ENCODE results near the gene ZBTB21. TPM values are rescaled to one million over a fixed set of nuclear protein-coding genes. Genes with fewer than 3 reads are reported as not detected.

The ZBTB21 gene
- total RNA-seq, 1 experiment from 2014 or later: 17.9 TPM

DNA sequence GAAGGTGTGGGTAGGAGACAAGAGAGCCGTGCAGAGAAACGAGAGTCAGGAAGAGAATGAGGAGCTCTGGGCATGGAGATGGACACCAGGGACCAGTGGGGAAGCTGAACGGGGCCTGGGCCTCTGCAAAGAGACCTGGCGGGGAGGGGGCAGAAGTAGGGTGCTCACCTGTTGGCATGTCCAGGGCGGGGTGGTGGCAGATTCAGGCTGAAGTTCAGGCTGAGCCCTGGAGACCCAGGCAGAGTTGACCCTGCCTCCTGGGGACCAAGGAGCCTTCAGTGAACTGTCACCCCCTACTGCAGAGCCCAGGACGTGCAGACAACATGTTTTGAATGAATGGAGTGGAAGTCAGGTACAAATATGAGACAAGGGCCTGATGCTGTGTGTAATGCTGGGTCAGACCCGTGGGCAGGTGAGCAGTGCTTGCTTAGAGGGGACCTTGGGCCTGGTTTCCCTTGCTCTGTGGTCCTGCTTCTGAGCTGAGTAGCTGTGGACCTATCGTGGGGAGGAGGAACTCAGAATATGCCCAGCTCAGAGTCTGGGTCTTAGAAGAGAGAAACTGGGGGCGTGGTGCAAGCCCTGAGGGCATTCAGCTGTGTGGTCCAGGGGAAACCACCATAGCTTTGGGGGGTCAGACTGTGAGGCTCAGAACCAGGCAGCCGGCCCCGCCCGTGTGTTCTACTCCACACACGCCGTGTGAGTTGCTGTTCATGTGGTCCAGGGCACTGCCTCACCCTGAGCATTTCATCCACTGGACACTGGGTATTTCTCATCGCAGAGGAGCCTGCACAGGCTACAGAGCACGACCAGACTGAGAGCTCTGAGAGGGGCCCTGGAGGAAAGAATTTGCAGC is 39.6 kb upstream of the ZBTB21 start:
- intact Hi-C loops (cut with micrococcal nuclease; ENCODE audit: unreplicated experiment) (no loop called here), in situ Hi-C loops (cut with HindIII; ENCODE audit: low pct_unique_long_range_greater_than_20kb, low sequenced_read_pairs) (no loop called here)
- Histone ChIP-seq H3K36me3 (ENCODE audit: control insufficient read depth, insufficient read depth, low read length) (no peaks in the 10 kb centered on the region), H3K27me3 (ENCODE audit: control insufficient read depth, insufficient read depth, low read length) (no peaks in the 10 kb centered on the region), H3K4me3 (ENCODE audit: low read depth in 2 of 2, low read length in 2 of 2) (no peak overlapping the region), H3K4me1 (ENCODE audit: control insufficient read depth, insufficient read depth, low read length) (no peaks in the 10 kb centered on the region), H3K27ac (ENCODE audit: low read length) (no peak overlapping the region), H3K9me3 (ENCODE audit: control insufficient read depth, insufficient read depth, low read depth, low read length) (no peaks in the 10 kb centered on the region)
- TF ChIP-seq REST (IDR thresholded peaks at IDR 0.05; ENCODE audit: insufficient read depth in 1 of 2, low read depth in 2 of 2, low read length in 1 of 2) (no peak), TCF7L2 (IDR thresholded peaks at IDR 0.05; ENCODE audit: low read depth, low read length) (no peak), POLR2AphosphoS5 (IDR thresholded peaks at IDR 0.05; ENCODE audit: low read depth, low read length) (no peak), SIN3A (IDR thresholded peaks at IDR 0.05; ENCODE audit: borderline replicate concordance, insufficient read depth, low read depth, low read length) (no peak)
- TF ChIP-seq, protein P1, sequence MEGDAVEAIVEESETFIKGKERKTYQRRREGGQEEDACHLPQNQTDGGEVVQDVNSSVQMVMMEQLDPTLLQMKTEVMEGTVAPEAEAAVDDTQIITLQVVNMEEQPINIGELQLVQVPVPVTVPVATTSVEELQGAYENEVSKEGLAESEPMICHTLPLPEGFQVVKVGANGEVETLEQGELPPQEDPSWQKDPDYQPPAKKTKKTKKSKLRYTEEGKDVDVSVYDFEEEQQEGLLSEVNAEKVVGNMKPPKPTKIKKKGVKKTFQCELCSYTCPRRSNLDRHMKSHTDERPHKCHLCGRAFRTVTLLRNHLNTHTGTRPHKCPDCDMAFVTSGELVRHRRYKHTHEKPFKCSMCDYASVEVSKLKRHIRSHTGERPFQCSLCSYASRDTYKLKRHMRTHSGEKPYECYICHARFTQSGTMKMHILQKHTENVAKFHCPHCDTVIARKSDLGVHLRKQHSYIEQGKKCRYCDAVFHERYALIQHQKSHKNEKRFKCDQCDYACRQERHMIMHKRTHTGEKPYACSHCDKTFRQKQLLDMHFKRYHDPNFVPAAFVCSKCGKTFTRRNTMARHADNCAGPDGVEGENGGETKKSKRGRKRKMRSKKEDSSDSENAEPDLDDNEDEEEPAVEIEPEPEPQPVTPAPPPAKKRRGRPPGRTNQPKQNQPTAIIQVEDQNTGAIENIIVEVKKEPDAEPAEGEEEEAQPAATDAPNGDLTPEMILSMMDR (IDR thresholded peaks at IDR 0.05): no peak
- BruUV-seq (replicated peaks): no TSS peak
- ChIA-PET POLR2A (no interaction called here), CTCF (no interaction called here)
- DNase-seq (ENCODE audit: low read depth, low spot score) (no peak), ATAC-seq (no peak)

DNA sequence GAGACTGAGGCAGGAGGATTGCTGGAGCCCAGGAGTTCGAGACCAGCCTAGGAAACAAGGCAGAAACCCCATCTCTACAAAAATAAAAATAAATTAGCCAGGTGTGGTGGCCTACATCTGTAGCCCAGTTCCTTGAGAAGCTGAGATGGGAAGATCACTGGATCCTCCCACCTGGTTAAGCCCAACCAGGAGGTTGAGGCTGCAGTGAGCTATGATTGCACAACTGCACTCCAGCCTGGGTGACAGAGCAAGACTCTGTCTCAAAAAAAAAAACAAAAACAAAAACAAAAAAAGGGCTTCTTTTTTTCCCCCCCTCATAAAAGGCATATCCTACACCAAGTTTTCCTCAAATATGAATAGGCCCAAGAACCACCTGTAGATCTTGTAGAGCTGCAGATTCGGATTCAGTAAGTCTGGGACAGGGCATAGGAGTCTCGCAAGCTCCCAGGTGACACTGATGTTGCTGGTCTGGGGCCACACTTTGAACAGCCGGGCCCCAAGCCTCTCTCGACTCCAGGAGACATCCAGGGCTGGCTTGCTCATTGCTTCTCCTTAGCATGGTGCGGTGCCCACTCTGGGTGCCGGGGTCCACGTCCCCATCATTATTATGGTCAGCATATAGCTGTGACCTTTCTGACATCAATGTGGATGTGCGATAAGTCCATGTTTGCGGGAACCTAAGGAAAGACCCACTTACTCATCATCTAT is 38.9 kb upstream of the ZBTB21 start:
- Histone ChIP-seq H3K4me1 (ENCODE audit: control insufficient read depth, insufficient read depth, low read length) (no peaks in the 10 kb centered on the region), H3K9me3 (ENCODE audit: control insufficient read depth, insufficient read depth, low read depth, low read length) (no peaks in the 10 kb centered on the region), H3K27ac (ENCODE audit: low read length) (no peak overlapping the region), H3K4me3 (ENCODE audit: low read depth in 2 of 2, low read length in 2 of 2) (no peak overlapping the region), H3K27me3 (ENCODE audit: control insufficient read depth, insufficient read depth, low read length) (no peaks in the 10 kb centered on the region), H3K36me3 (ENCODE audit: control insufficient read depth, insufficient read depth, low read length) (no peaks in the 10 kb centered on the region)
- ATAC-seq: no peak
- TF ChIP-seq TCF7L2 (IDR thresholded peaks at IDR 0.05; ENCODE audit: low read depth, low read length): no peak
- no peak for TF ChIP-seq SIN3A (IDR thresholded peaks at IDR 0.05; ENCODE audit: borderline replicate concordance, insufficient read depth, low read depth, low read length)
- no peak for TF ChIP-seq POLR2AphosphoS5 (IDR thresholded peaks at IDR 0.05; ENCODE audit: low read depth, low read length)
- TF ChIP-seq REST (IDR thresholded peaks at IDR 0.05; ENCODE audit: insufficient read depth in 1 of 2, low read depth in 2 of 2, low read length in 1 of 2): no peak
- TF ChIP-seq, protein P1 (IDR thresholded peaks at IDR 0.05): no peak
- intact Hi-C loops (cut with micrococcal nuclease; ENCODE audit: unreplicated experiment) (no loop called here), in situ Hi-C loops (cut with HindIII; ENCODE audit: low pct_unique_long_range_greater_than_20kb, low sequenced_read_pairs) (no loop called here)
- ChIA-PET POLR2A (no interaction called here), CTCF (no interaction called here)
- BruUV-seq (replicated peaks): no TSS peak
- DNase-seq (ENCODE audit: low read depth, low spot score): no peak
